Choroid plexus epithelial cell (primary cell): ENCODE measurements around the gene PPY.
"Not testable (repeated sequence)": the region's sequence is repeated elsewhere in the genome, so short reads cannot be mapped to it uniquely, and the experiment has no call there.

ENCODE experiments used
- DNase-seq: peaks from one replicate; pipeline ENCODE4 v3.0.0-alpha.2; 2010; ENCODE audit warnings: low read depth
- H3K4me3 ChIP-seq: 2 replicates; pipeline ENCODE4 v1.5.1; 2011; ENCODE audit warnings: low read depth, mild to moderate bottlenecking, control low read depth, low read length, moderate library complexity
- TF ChIP-seq, protein P1 (sequence below): conservative IDR thresholded peaks from 2 replicates; pipeline ENCODE4 v1.5.1; 2011; ENCODE audit warnings: low read depth, mild to moderate bottlenecking, control low read depth, inconsistent platforms, low read length, moderate library complexity

Gene PPY

DNA sequence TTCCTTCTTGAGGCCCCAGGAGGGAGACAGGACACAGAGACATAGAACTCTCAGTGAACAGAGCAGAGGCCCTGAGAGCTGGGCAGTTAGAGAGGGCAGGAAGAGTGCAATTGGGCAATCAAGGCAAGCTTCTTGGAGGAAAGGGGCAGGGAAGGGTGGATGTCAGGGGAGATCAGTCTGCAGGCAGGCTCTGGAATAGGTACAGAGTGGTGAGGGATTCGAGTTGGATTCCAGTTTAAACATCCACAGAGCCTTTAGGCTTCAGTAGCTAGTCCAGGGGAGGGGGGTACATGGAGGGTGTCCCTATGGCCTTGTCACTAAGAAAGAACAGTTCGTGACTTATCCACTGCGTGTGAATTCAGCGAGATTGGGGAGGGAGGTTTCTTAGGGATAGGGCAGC lies 9.5 kb upstream of the PPY start:
- DNase-seq = no peak
- TF ChIP-seq, protein P1, sequence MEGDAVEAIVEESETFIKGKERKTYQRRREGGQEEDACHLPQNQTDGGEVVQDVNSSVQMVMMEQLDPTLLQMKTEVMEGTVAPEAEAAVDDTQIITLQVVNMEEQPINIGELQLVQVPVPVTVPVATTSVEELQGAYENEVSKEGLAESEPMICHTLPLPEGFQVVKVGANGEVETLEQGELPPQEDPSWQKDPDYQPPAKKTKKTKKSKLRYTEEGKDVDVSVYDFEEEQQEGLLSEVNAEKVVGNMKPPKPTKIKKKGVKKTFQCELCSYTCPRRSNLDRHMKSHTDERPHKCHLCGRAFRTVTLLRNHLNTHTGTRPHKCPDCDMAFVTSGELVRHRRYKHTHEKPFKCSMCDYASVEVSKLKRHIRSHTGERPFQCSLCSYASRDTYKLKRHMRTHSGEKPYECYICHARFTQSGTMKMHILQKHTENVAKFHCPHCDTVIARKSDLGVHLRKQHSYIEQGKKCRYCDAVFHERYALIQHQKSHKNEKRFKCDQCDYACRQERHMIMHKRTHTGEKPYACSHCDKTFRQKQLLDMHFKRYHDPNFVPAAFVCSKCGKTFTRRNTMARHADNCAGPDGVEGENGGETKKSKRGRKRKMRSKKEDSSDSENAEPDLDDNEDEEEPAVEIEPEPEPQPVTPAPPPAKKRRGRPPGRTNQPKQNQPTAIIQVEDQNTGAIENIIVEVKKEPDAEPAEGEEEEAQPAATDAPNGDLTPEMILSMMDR = no peak
- H3K4me3 ChIP-seq = no peak overlapping the region

DNA sequence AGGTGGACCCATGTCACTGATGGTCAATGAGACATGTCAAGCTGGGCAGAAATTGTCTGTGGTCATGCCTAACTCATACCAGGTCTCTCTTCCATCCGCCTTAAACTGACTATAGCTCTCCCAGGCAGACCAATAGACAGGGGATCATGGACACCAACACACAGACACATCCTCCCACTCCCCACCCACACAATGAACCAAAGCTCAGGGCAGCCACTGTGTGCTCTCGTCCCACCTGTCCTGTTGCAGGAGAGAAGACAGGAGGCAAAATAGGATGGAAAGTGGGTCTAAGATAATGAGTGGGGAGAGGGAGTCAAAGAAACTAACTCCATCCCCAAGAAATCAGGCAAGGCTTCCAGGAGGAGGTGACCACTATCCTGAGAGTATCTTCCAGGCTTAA lies 8.3 kb upstream of the PPY start:
- TF ChIP-seq, protein P1 = no peak
- H3K4me3 ChIP-seq = no peak overlapping the region
- no peak for DNase-seq

DNA sequence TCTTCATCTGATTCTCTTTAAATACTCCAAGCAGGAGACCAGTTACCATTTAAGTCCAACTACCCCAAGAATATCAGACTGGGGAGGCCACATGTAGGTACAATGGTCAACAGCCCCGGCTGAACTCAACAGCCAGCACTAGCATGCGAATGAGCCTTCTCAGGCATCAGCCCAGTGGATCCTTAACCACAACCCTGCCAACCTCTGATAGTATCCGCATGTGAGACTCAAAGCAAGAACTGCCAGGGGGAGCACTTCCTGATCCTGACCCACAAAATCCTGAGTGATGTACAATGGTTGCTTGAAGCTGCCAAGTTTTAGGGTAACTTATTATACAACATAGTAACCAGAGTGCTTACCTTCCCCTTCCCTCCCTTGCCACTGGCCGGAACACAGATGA lies 7.5 kb upstream of the PPY start:
- no peak for DNase-seq
- H3K4me3 ChIP-seq = no peak overlapping the region
- TF ChIP-seq, protein P1 = peak; percentile 6

DNA sequence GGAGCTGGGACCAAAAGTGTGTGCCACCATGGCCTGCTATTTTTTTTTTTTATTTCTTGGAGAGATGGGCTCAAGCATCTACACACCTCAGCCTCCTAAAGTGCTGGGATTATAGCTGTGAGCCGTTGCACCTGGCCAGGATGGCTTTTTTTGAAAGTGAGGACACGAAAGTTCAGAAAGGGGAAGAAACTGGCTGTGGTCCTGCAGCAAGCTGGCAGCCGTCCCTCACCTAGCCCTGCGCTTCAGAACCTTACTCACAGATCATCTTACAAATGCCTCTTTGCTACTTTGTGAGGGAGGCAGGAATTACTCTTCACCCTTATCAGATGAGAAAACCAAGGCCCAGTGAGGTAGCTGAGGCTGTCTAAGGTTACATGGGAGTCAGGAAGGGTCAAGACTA lies 4.5 kb upstream of the PPY start:
- no peak for DNase-seq
- TF ChIP-seq, protein P1 = no peak
- H3K4me3 ChIP-seq = no peak overlapping the region

DNA sequence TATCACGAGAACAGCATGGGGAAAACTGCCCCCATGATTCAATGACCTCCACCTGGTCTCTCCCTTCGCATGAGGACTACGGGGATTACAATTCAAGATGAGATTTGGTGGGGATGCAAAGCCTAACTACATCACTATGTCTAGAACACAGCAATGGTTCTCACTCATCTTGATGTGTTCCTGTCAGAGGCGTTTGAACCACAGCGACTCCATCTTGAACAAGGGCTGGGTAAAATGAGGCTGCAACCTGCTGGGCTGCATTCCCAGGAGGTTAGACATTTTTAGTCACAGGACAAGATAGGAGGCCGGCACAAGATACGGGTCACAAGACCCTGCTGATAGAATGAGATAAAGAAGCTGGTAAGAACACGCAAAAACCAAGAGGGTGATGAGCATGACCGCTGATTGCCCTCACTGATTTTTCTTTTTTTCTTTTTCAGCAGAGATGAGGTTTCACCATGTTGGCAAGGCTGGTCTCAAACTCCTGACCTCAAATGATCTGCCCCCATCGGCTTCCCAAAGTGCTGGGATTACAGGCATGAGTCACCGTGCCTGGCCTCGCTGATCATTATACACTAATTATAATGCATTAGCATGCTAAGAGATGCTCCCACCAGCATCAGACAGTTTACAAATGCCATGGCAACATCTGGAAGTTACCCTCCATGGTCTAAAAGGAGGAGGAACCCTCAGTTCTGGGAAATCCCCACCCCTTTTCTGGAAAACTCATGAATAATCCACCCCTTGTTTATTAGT lies 3.0 kb upstream of the PPY start:
- no peak overlapping the region for H3K4me3 ChIP-seq
- DNase-seq = no peak
- TF ChIP-seq, protein P1 = no peak

DNA sequence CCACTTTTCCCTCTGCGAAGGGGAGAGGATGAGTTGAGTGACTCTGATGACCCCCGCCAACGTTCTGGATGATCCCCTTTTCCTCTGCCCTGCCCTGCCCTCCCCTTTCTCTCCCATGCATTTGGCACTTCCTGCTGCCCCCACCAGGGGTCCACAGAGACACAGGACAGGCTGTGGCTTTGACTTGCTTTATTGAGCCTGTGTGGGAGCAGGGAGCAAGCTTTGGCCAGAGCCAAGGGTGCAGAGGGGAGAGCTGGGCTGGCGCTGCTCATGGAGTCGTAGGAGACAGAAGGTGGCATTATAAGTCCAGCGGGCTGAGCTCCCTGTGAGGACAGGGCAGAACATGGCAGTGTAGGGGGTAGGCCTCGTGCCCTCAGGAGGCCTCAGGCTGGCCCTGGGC lies 1.6 kb downstream of the PPY start:
- TF ChIP-seq, protein P1 = peak; percentile 79
- peak; percentile 52 for DNase-seq
- H3K4me3 ChIP-seq = no peak overlapping the region

GRCh38 chr17:43939886-43940285 lies 2.4 kb downstream of the PPY start:
- TF ChIP-seq, protein P1 = no peak
- H3K4me3 ChIP-seq = no peak overlapping the region
- DNase-seq = no peak

- H3K4me3 ChIP-seq, DNase-seq: not testable (repeated sequence)
Observed at GRCh38 chr17:43939452-43939851, 2.8 kb downstream of the PPY start.
